Neural cell (in vitro differentiated cells): ENCODE data around the gene PTPRO. TPM values are rescaled to one million over a fixed set of nuclear protein-coding genes. Genes with fewer than 3 reads are reported as not detected.
A peak's percentile ranks its signal among the peaks of the same experiment; 100 is the strongest.

ENCODE experiments used
- H2AFZ ChIP-seq: fragments of 200-600, 300-800 bp; sonication (generic), shearing (Covaris generic); 2 replicates; pipeline ENCODE4 v1.6.0; 2014; ENCODE audit warnings: low read depth, mild to moderate bottlenecking, antibody characterized with exemption, low read length, moderate library complexity
- H3F3A ChIP-seq: fragments of 200-600 bp; shearing (Covaris generic); 2 replicates; pipeline ENCODE4 v1.6.1; 2016; ENCODE audit warnings: mild to moderate bottlenecking, moderate library complexity, mixed read lengths, antibody characterized with exemption, low read length; ENCODE audit not compliant: insufficient read depth, poor library complexity, severe bottlenecking
- H3K27ac ChIP-seq: fragments of 200-600, 300-800 bp; sonication (generic), shearing (Covaris generic); 2 replicates; pipeline ENCODE4 v1.5.1; 2014; ENCODE audit warnings: mild to moderate bottlenecking, low read length, moderate library complexity
- H3K27me3 ChIP-seq: fragments of 300-800, 200-600 bp; sonication (generic), shearing (Covaris generic); 2 replicates; pipeline ENCODE4 v1.6.0; 2014; ENCODE audit warnings: mild to moderate bottlenecking, low read depth, low read length, moderate library complexity; ENCODE audit not compliant: insufficient read depth
- H3K36me3 ChIP-seq: fragments of 300-800, 200-600 bp; sonication (generic), shearing (Covaris generic); 2 replicates; pipeline ENCODE4 v1.5.1; 2014; ENCODE audit warnings: mild to moderate bottlenecking, antibody characterized with exemption, low read length, moderate library complexity; ENCODE audit not compliant: insufficient read depth
- H3K4me2 ChIP-seq: fragments of 300-800, 200-600 bp; sonication (generic), shearing (Covaris generic); 2 replicates; pipeline ENCODE4 v1.6.0; 2014; ENCODE audit warnings: mild to moderate bottlenecking, low read length
- H3K4me3 ChIP-seq: fragments of 300-800, 200-600 bp; sonication (generic), shearing (Covaris generic); 2 replicates; pipeline ENCODE4 v1.5.1; 2014; ENCODE audit warnings: mild to moderate bottlenecking, low read length, moderate library complexity
- H3K79me2 ChIP-seq: fragments of 200-600 bp; shearing (Covaris generic); replicated peaks from 2 replicates; pipeline ENCODE4 v1.6.0; 2014; ENCODE audit warnings: mild to moderate bottlenecking, low read length, moderate library complexity; ENCODE audit not compliant: insufficient read depth
- H3K9ac ChIP-seq: fragments of 300-800, 200-600 bp; sonication (generic), shearing (Covaris generic); 2 replicates; pipeline ENCODE4 v1.6.1; 2016; ENCODE audit warnings: mild to moderate bottlenecking, low read length, mixed read lengths
- H3K9me2 ChIP-seq: fragments of 200-600 bp; shearing (Covaris generic); 2 replicates; pipeline ENCODE4 v1.6.1; 2016; ENCODE audit warnings: mild to moderate bottlenecking, low read length, mixed read lengths; ENCODE audit not compliant: insufficient read depth
- H3K9me3 ChIP-seq: fragments of 200-600, 300-800 bp; sonication (generic), shearing (Covaris generic); 2 replicates; pipeline ENCODE4 v1.6.1; 2016; ENCODE audit warnings: mild to moderate bottlenecking, mixed run types, low read length, moderate library complexity, mixed read lengths
- H4K20me1 ChIP-seq: fragments of 200-600 bp; shearing (Covaris generic); 2 replicates; pipeline ENCODE4 v1.6.1; 2016; ENCODE audit warnings: mild to moderate bottlenecking, mixed run types; ENCODE audit not compliant: insufficient read depth
- EP300 ChIP-seq: fragments of 450-650 bp; conservative IDR thresholded peaks from 2 replicates; pipeline ENCODE4 v1.6.1; 2014; ENCODE audit warnings: antibody characterized with exemption, mild to moderate bottlenecking, moderate library complexity; ENCODE audit not compliant: poor library complexity, severe bottlenecking
- EZH2 ChIP-seq: fragments of 200-600, 300-800 bp; shearing (Covaris generic), sonication (generic); IDR thresholded peaks from 2 replicates; pipeline ENCODE4 v1.6.1; 2014; ENCODE audit warnings: antibody characterized with exemption, low read length, borderline replicate concordance, mild to moderate bottlenecking; ENCODE audit not compliant: insufficient read depth, poor library complexity, severe bottlenecking
- MXI1 ChIP-seq: fragments of 450-650 bp; conservative IDR thresholded peaks from 2 replicates; pipeline ENCODE4 v1.6.1; 2014; ENCODE audit warnings: antibody characterized with exemption, mild to moderate bottlenecking; ENCODE audit not compliant: poor library complexity, severe bottlenecking
- POLR2AphosphoS5 ChIP-seq: IDR thresholded peaks from 2 replicates; pipeline ENCODE4 v1.6.1; 2012
- RAD21 ChIP-seq: fragments of 450-650 bp; conservative IDR thresholded peaks from 2 replicates; pipeline ENCODE4 v1.6.1; 2014; ENCODE audit warnings: antibody characterized with exemption, mild to moderate bottlenecking, moderate library complexity
- SMC3 ChIP-seq: fragments of 450-650 bp; conservative IDR thresholded peaks from 2 replicates; pipeline ENCODE4 v1.6.1; 2014; ENCODE audit warnings: antibody characterized with exemption, mild to moderate bottlenecking, moderate library complexity; ENCODE audit not compliant: poor library complexity
- TAF1 ChIP-seq: IDR thresholded peaks from 2 replicates; pipeline ENCODE4 v1.6.1; 2012; ENCODE audit warnings: low read depth
- polyA plus RNA-seq: library from polyadenylated mRNA; depleted of rRNA; stranded (reverse); fragments of >200 nt; gene quantifications from 2 replicates; pipeline ENCODE4 v1.2.3, GENCODE V29; 2014
- TF ChIP-seq, protein P1 (sequence below): IDR thresholded peaks from 2 replicates; pipeline ENCODE4 v1.6.1; 2012; ENCODE audit warnings: borderline replicate concordance
- TF ChIP-seq, protein P2 (sequence below): fragments of 450-650 bp; IDR thresholded peaks from 2 replicates; pipeline ENCODE4 v1.5.1; 2014; ENCODE audit warnings: antibody characterized with exemption, mild to moderate bottlenecking, moderate library complexity; ENCODE audit not compliant: poor library complexity, severe bottlenecking

Gene PTPRO
- polyA plus RNA-seq, 1 donor from 2014 or later, result 124 TPM

DNA sequence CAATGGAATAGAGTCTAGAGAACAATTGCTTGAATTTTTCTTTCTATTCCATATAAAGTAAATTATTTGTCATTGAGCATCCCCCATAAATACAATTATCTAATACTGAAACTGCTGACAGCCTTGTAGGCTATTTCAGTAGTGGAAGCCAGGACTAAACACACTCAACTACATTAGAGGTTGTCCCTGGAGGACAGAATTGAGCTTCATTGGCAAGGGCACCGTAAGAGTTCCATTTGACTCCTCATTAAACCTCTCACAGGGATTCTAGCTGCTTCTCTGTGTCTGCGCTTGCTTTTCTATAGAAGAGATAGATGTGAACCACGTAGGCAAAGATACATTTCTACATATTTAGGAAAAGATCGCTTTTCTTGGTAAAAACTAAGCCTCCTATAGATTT, 3.5 kb upstream of the PTPRO start:
- Histone ChIP-seq H3K9me3 (no peaks in the 10 kb centered on the region), H3K4me2 (peak overlapping the region; percentile 20), H3K27me3 (no peaks in the 10 kb centered on the region), H3F3A (no peaks in the 10 kb centered on the region), H3K36me3 (no peaks in the 10 kb centered on the region), H3K9ac (no peak overlapping the region), H3K4me3 (peak overlapping the region; percentile 17), H3K27ac (peak overlapping the region; percentile 55), H3K79me2 (no peaks in the 10 kb centered on the region), H2AFZ (no peak overlapping the region), H3K9me2 (no peaks in the 10 kb centered on the region), H4K20me1 (no peaks in the 10 kb centered on the region)
- TF ChIP-seq, protein P1, sequence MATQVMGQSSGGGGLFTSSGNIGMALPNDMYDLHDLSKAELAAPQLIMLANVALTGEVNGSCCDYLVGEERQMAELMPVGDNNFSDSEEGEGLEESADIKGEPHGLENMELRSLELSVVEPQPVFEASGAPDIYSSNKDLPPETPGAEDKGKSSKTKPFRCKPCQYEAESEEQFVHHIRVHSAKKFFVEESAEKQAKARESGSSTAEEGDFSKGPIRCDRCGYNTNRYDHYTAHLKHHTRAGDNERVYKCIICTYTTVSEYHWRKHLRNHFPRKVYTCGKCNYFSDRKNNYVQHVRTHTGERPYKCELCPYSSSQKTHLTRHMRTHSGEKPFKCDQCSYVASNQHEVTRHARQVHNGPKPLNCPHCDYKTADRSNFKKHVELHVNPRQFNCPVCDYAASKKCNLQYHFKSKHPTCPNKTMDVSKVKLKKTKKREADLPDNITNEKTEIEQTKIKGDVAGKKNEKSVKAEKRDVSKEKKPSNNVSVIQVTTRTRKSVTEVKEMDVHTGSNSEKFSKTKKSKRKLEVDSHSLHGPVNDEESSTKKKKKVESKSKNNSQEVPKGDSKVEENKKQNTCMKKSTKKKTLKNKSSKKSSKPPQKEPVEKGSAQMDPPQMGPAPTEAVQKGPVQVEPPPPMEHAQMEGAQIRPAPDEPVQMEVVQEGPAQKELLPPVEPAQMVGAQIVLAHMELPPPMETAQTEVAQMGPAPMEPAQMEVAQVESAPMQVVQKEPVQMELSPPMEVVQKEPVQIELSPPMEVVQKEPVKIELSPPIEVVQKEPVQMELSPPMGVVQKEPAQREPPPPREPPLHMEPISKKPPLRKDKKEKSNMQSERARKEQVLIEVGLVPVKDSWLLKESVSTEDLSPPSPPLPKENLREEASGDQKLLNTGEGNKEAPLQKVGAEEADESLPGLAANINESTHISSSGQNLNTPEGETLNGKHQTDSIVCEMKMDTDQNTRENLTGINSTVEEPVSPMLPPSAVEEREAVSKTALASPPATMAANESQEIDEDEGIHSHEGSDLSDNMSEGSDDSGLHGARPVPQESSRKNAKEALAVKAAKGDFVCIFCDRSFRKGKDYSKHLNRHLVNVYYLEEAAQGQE, result no peak
- no peak for TF ChIP-seq SMC3
- TF ChIP-seq EZH2, result no peak
- no peak for TF ChIP-seq RAD21
- TF ChIP-seq POLR2AphosphoS5, result peak; percentile 55
- no peak for TF ChIP-seq TAF1
- no peak for TF ChIP-seq MXI1

DNA sequence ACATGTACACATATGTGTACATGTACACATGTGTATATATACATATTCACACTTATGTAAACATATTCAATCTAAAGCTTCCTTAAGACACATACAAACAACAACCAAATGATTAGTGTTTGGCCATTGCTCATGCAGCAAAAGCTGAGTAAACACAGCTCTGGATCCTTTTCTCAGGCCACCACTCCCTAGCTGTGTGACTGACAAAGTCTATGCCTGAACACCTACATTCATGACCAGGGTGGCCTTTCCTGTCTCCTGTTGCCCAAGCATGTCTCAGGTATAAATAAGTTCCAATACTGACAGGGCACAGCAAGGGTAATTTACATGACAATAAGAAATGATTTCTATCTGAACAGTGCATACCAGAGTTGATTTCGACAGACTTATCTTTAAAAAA, 1.4 kb upstream of the PTPRO start:
- Histone ChIP-seq H3F3A (no peaks in the 10 kb centered on the region), H4K20me1 (no peaks in the 10 kb centered on the region), H3K4me2 (no peak overlapping the region), H3K9me3 (no peaks in the 10 kb centered on the region), H3K9me2 (no peaks in the 10 kb centered on the region), H3K9ac (no peak overlapping the region), H3K4me3 (no peak overlapping the region), H3K27me3 (no peaks in the 10 kb centered on the region), H3K79me2 (peaks cover 17% of the 10 kb centered on the region), H3K36me3 (no peaks in the 10 kb centered on the region), H3K27ac (no peak overlapping the region), H2AFZ (no peak overlapping the region)
- TF ChIP-seq SMC3, result no peak
- TF ChIP-seq POLR2AphosphoS5, result no peak
- TF ChIP-seq TAF1, result no peak
- TF ChIP-seq, protein P2, sequence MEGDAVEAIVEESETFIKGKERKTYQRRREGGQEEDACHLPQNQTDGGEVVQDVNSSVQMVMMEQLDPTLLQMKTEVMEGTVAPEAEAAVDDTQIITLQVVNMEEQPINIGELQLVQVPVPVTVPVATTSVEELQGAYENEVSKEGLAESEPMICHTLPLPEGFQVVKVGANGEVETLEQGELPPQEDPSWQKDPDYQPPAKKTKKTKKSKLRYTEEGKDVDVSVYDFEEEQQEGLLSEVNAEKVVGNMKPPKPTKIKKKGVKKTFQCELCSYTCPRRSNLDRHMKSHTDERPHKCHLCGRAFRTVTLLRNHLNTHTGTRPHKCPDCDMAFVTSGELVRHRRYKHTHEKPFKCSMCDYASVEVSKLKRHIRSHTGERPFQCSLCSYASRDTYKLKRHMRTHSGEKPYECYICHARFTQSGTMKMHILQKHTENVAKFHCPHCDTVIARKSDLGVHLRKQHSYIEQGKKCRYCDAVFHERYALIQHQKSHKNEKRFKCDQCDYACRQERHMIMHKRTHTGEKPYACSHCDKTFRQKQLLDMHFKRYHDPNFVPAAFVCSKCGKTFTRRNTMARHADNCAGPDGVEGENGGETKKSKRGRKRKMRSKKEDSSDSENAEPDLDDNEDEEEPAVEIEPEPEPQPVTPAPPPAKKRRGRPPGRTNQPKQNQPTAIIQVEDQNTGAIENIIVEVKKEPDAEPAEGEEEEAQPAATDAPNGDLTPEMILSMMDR, result no peak
- TF ChIP-seq MXI1, result no peak
- TF ChIP-seq, protein P1, result no peak
- no peak for TF ChIP-seq EP300
- TF ChIP-seq RAD21, result no peak
- TF ChIP-seq EZH2, result no peak
